ENCODE results near the gene ZNF738. TPM values are rescaled to one million over a fixed set of nuclear protein-coding genes. Genes with fewer than 3 reads are reported as not detected.
"Not testable (repeated sequence)": the region's sequence is repeated elsewhere in the genome, so short reads cannot be mapped to it uniquely, and the experiment has no call there.

The ZNF738 gene
- total and polyA plus RNA-seq, 5 donors = 2.3 to 3.2 (median 2.9) TPM

DNA sequence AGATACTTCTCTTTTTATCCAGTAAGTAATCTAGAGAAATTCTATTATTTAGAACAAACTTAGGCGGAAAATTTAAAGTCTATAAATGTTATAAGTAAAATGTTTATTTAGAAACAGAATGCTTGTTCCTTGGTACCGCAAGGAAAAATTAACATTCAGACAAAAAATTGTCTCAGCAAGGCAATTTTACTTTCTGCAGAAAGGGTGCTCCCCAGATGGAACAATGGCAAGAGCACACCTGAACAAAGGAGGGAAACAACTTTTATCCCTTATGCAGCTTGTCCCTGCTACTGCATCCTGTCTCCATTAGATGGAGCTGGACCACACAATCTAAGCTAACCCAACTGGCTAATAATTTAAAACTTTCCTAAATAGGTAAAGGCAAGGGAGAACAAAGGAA, 23.1 kb upstream of the ZNF738 start:
- Histone ChIP-seq H3K9me3 (ENCODE audit: control insufficient read depth, low read length) (no peaks in the 10 kb centered on the region), H3K27ac (ENCODE audit: low read length) (no peak overlapping the region), H3K4me1 (ENCODE audit: control insufficient read depth, insufficient read depth, low read length) (no peaks in the 10 kb centered on the region), H3K27me3 (ENCODE audit: control insufficient read depth, insufficient read depth) (no peaks in the 10 kb centered on the region), H3K4me3 (ENCODE audit: low read length) (no peak overlapping the region)
- ATAC-seq = no peak
- intact Hi-C loops (cut with DNase I) = no loop called here
- no peak for DNase-seq
- WGBS = 49% methylated on average over 2 of the region's 2 CpGs

DNA sequence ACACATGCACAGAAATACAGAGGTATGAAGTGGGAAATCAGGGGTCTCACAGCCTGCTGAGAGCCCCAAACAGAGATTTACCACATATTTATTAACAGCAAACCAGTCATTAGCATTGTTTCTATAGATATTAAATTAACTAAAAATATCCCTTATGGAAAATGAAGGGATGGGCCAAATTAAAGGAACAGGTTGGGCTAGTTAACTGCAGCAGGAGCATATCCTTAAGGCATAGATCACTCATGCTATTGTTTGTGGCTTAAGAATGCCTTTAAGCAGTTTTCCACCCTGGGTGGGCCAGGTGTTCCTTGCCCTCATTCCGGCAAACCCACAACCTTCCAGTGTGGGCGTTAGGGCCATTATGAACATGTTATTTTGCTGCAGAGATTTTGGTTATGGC, 14.0 kb upstream of the ZNF738 start:
- not testable (repeated sequence) for ATAC-seq

DNA sequence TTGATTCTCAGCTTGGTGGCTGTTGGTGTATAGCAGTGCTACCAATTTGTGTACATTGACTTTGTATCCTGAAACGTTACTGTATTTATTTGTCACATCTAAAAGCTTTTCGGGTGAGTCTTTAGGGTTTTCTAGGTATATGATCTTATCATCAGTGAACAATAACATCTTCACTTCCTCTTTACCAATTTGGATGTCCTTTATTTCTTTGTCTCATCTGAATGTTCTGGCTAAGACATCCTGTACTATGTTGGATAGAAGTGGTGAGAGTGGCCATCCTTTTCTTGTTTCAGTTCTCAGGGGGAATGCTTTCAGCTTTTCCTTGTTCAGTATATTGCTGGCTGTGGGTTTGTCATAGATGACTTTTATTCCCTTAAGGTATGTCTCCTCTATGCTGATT, 6.0 kb upstream of the ZNF738 start:
- no peaks in the 10 kb centered on the region for H3K27me3 ChIP-seq (ENCODE audit: control insufficient read depth, insufficient read depth)
- H3K9me3 ChIP-seq (ENCODE audit: control insufficient read depth, low read length) = no peaks in the 10 kb centered on the region
- no peak for DNase-seq
- H3K27ac ChIP-seq (ENCODE audit: low read length) = no peak overlapping the region
- 40% methylated on average over 2 of the region's 2 CpGs for WGBS
- intact Hi-C loops (cut with DNase I) = no loop called here
- no peak overlapping the region for H3K4me3 ChIP-seq (ENCODE audit: low read length)
- H3K4me1 ChIP-seq (ENCODE audit: control insufficient read depth, insufficient read depth, low read length) = no peaks in the 10 kb centered on the region
- ATAC-seq = no peak

More for the DNA sequence above, 14.0 kb upstream of the ZNF738 start:
- H3K4me3 ChIP-seq (ENCODE audit: low read length); H3K27ac ChIP-seq (ENCODE audit: low read length); H3K27me3 ChIP-seq (ENCODE audit: control insufficient read depth, insufficient read depth); H3K9me3 ChIP-seq (ENCODE audit: control insufficient read depth, low read length); H3K4me1 ChIP-seq (ENCODE audit: control insufficient read depth, insufficient read depth, low read length); DNase-seq; intact Hi-C loops (cut with DNase I): not testable (repeated sequence)
- 47% methylated on average over 2 of the region's 2 CpGs for WGBS

DNA sequence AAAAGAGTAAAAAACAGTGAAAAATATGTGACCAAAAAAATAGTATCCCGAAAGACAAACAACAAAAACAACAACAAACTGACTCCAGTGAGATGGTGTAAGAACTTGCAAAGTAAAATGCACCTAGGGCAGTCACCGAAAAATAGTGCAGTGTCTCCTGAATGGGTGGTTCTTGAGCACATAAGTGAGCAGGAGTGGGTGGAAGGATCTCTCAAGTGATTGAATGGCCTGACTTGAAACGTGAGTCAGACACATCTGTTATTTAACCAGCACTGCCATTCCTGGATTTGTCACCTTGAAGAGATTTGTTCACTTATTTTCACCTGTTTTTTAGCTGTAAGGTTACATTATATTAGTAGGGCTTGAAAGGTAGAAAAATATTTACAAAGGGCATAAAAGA, 3.5 kb downstream of the ZNF738 start:
- 92% methylated on average over 3 of the region's 3 CpGs for WGBS
- Histone ChIP-seq H3K4me1 (ENCODE audit: control insufficient read depth, insufficient read depth, low read length) (no peaks in the 10 kb centered on the region), H3K27me3 (ENCODE audit: control insufficient read depth, insufficient read depth) (no peaks in the 10 kb centered on the region), H3K9me3 (ENCODE audit: control insufficient read depth, low read length) (no peaks in the 10 kb centered on the region), H3K27ac (ENCODE audit: low read length) (no peak overlapping the region), H3K4me3 (ENCODE audit: low read length) (no peak overlapping the region)
- intact Hi-C loops (cut with DNase I) = no loop called here
- ATAC-seq (no peak), DNase-seq (no peak)

DNA sequence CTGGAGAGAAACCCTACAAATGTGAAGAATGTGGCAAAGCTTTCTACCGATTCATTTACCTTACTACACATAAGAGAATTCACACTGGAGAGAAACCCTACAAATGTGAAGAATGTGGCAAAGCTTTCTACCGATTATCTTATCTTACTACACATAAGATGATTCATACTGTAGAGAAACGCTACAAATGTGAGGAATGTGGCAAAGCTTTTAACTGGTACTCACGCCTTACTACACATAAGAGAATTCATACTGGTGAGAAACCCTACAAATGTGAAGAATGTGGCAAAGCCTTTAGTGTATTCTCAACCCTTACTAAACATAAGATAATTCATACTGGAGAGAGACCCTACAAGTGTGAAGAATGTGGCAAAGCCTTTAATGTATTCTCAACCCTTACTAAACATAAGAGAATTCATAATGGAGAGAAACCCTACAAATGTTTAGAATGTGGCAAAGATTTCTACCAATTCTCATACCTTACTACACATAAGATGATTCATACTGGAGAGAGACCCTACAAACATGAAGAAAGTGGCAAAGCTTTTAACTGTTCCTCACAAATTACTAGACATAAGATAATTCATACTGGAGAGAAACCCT, 25.3 kb downstream of the ZNF738 start:
- 97% methylated on average over 4 of the region's 4 CpGs for WGBS
- DNase-seq (no peak), ATAC-seq (no peak)
- H3K27me3 ChIP-seq (ENCODE audit: control insufficient read depth, insufficient read depth) = no peaks in the 10 kb centered on the region
- H3K4me1 ChIP-seq (ENCODE audit: control insufficient read depth, insufficient read depth, low read length) = no peaks in the 10 kb centered on the region
- intact Hi-C loops (cut with DNase I) = no loop called here
- no peak overlapping the region for H3K27ac ChIP-seq (ENCODE audit: low read length)
- peaks cover 7% of the 10 kb centered on the region for H3K9me3 ChIP-seq (ENCODE audit: control insufficient read depth, low read length)
- H3K4me3 ChIP-seq (ENCODE audit: low read length) = no peak overlapping the region

DNA sequence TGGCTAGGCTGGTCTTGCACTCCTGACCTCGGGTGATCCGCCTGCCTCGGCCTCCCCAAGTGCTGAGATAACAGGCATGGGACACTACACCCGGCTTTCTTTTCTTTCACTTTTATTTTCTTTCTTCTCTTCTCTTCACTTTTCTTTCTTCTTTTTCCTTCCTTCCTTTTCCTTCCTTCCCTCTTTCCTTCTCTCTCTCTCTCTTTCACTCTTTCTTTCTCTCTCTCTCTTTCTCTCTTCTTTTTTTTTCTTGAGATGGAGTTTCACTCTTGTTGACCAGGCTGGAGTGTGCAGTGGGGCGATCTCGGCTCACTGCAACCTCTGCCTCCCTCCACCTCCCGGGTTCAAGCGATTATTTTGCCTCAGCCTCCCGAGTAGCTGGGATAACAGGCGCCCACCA, 37.3 kb downstream of the ZNF738 start:
- DNase-seq (no peak), ATAC-seq (no peak)
- intact Hi-C loops (cut with DNase I) = no loop called here
- Histone ChIP-seq H3K4me1 (ENCODE audit: control insufficient read depth, insufficient read depth, low read length) (peaks cover 3% of the 10 kb centered on the region), H3K9me3 (ENCODE audit: control insufficient read depth, low read length) (no peaks in the 10 kb centered on the region), H3K4me3 (ENCODE audit: low read length) (no peak overlapping the region), H3K27ac (ENCODE audit: low read length) (no peak overlapping the region), H3K27me3 (ENCODE audit: control insufficient read depth, insufficient read depth) (no peaks in the 10 kb centered on the region)
- 93% methylated on average over 10 of the region's 10 CpGs for WGBS

DNA sequence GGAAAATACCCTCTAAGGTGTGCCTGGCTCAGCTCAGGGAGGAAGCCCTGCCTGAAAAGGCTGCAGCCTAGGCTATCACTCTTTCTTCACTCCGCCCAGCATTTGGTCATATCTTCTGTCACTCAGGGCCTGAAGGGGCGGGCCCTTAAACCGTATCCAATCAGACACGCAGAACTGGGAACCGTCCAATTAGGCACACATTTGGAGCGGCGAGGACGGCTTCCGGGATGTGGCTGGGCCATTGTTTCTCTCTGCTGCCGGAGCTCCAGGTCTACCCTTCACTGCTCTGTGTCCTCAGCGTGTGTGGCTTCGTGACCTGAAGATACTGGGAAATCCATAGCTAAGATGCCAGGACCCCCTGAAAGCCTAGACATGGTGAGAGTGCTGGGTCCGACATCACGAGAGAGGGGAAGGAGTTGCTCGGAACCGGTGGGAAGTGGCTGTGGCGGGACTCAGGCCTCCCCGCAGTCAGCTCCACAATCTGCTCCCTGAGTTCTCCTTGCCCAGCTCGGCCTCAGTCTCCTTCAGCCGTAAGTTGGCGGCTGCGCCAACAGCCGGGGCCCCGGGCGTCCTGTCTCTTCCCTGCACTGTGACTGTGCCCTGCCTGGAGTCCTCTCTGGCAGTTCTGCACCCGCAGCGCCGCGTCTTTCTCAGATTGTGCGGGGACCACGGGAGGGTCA, 38.2 kb downstream of the ZNF738 start, which contains the start of gene ZNF493:
Gene ZNF493 (plus strand): TSS at position 241 of the 680 bp plus-strand sequence. CDS start 105 bp downstream, at position 346.
- WGBS = under 1% methylated on average over 31 of the region's 31 CpGs
- peak within 1 kb of the TSS; percentile 99 for H3K27ac ChIP-seq (ENCODE audit: low read length)
- peak within 1 kb of the TSS; percentile 98 for H3K4me3 ChIP-seq (ENCODE audit: low read length)
- intact Hi-C loops (cut with DNase I) = no loop called here
- ATAC-seq (peak; percentile 100), DNase-seq (peak; percentile 93 to 98 (median 95))
- H3K9me3 ChIP-seq (ENCODE audit: control insufficient read depth, low read length) = no peaks in the 10 kb centered on the region
- no peaks in the 10 kb centered on the region for H3K27me3 ChIP-seq (ENCODE audit: control insufficient read depth, insufficient read depth)
- H3K4me1 ChIP-seq (ENCODE audit: control insufficient read depth, insufficient read depth, low read length) = peaks cover 3% of the 10 kb centered on the region

DNA sequence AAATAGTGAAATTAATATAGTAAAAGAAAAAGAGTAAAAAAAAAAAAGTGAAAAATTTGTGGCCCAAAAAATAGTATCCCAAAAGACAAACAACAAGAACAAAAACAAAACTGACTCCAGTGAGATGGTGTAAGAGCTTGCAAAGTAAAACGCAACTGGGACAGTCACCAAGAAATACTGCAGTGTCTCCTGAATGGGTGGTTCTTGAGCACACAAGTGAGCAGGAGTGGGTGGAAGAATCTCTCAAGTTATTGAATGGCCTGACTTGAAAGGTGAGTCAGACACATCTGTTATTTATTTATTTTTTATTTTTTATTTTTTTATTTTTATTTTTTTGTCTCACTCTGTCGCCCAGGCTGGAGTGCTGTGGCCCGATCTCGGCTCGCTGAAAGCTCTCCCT, 40.1 kb downstream of the ZNF738 start:
- intact Hi-C loops (cut with DNase I) = no loop called here
- Histone ChIP-seq H3K4me3 (ENCODE audit: low read length) (no peak overlapping the region), H3K9me3 (ENCODE audit: control insufficient read depth, low read length) (no peaks in the 10 kb centered on the region), H3K4me1 (ENCODE audit: control insufficient read depth, insufficient read depth, low read length) (peaks cover 5% of the 10 kb centered on the region), H3K27me3 (ENCODE audit: control insufficient read depth, insufficient read depth) (no peaks in the 10 kb centered on the region), H3K27ac (ENCODE audit: low read length) (no peak overlapping the region)
- WGBS = 95% methylated on average over 5 of the region's 5 CpGs
- no peak for ATAC-seq
- DNase-seq = no peak

DNA sequence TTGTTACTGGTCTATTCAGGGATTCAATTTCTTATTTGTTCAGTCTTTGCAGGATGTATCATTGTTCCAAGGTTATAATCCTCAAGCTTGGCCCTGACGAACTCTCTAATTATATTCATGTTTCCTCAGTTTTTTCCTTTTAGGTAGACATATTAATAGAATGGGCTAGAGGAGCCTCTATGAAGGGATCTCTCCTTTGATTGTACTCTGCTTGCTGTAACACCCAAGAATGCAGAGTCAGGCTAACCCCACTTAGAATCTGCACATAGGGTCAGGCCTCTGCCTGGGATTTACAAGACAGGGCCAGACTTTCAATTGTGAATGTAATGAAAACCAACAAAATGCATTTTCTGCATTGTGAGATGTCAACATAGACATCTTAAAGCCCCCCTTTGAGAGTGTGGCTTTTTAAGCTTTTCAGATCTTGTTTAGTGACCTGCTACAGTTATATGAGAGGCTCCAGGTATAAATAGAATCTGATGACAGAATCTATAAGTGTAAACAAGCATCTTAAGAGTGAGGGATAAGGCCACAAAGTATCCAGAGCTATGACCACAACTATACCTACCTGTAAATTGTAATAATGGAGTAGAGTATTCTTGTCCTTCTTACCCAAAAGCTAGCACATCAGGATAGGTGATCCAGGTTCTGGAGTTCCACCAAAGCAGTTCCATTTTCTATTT, 43.6 kb downstream of the ZNF738 start:
- intact Hi-C loops (cut with DNase I) = no loop called here
- no peak overlapping the region for H3K4me3 ChIP-seq (ENCODE audit: low read length)
- no peak for ATAC-seq
- H3K27ac ChIP-seq (ENCODE audit: low read length) = no peak overlapping the region
- H3K4me1 ChIP-seq (ENCODE audit: control insufficient read depth, insufficient read depth, low read length) = peaks cover 5% of the 10 kb centered on the region
- 84% methylated on average over 1 of the region's 1 CpG for WGBS
- no peak for DNase-seq
- no peaks in the 10 kb centered on the region for H3K9me3 ChIP-seq (ENCODE audit: control insufficient read depth, low read length)
- H3K27me3 ChIP-seq (ENCODE audit: control insufficient read depth, insufficient read depth) = no peaks in the 10 kb centered on the region

DNA sequence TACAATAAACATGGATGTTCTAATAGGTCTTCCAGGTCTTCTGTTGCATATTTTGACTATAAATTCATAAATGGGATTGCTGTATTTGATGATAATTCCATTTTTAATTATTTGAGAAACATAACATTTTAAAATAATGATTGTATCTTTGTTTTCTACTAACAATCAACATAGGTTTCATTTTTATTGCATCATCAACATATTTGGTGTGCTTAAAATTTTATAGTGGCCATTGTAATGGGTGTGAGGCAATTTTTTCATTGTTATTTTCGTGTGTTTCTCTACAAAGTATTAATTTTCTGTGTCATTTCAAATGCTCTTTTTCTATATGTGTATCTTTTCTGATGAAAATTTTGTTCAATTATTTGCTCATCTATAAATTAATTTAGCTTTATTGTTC, 51.4 kb downstream of the ZNF738 start:
- no peak for DNase-seq
- H3K9me3 ChIP-seq (ENCODE audit: control insufficient read depth, low read length) = no peaks in the 10 kb centered on the region
- no peak overlapping the region for H3K4me3 ChIP-seq (ENCODE audit: low read length)
- H3K27me3 ChIP-seq (ENCODE audit: control insufficient read depth, insufficient read depth) = no peaks in the 10 kb centered on the region
- no peak for ATAC-seq
- intact Hi-C loops (cut with DNase I) = no loop called here
- H3K4me1 ChIP-seq (ENCODE audit: control insufficient read depth, insufficient read depth, low read length) = no peaks in the 10 kb centered on the region
- WGBS = 84% methylated on average over 1 of the region's 1 CpG
- H3K27ac ChIP-seq (ENCODE audit: low read length) = no peak overlapping the region

DNA sequence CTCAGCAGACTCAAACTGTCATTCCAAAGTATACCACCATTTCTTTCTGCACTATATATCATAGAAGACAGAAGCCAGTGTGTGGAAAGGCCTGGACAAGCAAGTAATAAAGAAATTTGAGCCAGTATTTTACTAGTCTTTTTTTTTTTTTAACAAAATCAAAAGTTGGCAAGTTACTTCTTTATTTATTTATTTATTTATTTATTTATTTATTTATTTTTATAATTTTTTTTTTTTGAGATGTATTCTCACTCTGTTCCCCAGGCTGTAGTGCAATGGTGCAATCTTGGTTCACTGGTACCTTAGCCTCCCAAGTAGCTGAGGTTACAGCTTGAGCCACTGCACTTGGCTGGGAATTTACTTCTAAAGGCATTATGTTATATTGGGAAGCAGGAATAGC, 63.4 kb downstream of the ZNF738 start:
- Histone ChIP-seq H3K4me1 (ENCODE audit: control insufficient read depth, insufficient read depth, low read length) (no peaks in the 10 kb centered on the region), H3K4me3 (ENCODE audit: low read length) (no peak overlapping the region), H3K27me3 (ENCODE audit: control insufficient read depth, insufficient read depth) (no peaks in the 10 kb centered on the region), H3K27ac (ENCODE audit: low read length) (no peak overlapping the region), H3K9me3 (ENCODE audit: control insufficient read depth, low read length) (peaks cover 7% of the 10 kb centered on the region)
- DNase-seq (no peak), ATAC-seq (no peak)
- intact Hi-C loops (cut with DNase I) = no loop called here

Data from right cardiac atrium (tissue), 5 donors.